ENCODE measurements around the gene CRTC2. TPM values are rescaled to one million over a fixed set of nuclear protein-coding genes. Genes with fewer than 3 reads are reported as not detected.
A peak's percentile ranks its signal among the peaks of the same experiment; 100 is the strongest.
"Not testable (repeated sequence)": the region's sequence is repeated elsewhere in the genome, so short reads cannot be mapped to it uniquely, and the experiment has no call there.

The CRTC2 gene, protein sequence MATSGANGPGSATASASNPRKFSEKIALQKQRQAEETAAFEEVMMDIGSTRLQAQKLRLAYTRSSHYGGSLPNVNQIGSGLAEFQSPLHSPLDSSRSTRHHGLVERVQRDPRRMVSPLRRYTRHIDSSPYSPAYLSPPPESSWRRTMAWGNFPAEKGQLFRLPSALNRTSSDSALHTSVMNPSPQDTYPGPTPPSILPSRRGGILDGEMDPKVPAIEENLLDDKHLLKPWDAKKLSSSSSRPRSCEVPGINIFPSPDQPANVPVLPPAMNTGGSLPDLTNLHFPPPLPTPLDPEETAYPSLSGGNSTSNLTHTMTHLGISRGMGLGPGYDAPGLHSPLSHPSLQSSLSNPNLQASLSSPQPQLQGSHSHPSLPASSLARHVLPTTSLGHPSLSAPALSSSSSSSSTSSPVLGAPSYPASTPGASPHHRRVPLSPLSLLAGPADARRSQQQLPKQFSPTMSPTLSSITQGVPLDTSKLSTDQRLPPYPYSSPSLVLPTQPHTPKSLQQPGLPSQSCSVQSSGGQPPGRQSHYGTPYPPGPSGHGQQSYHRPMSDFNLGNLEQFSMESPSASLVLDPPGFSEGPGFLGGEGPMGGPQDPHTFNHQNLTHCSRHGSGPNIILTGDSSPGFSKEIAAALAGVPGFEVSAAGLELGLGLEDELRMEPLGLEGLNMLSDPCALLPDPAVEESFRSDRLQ
- total RNA-seq (10 to 100 TPM; 14.6 to 25.6 (median 18.0) TPM), polyA plus RNA-seq (10 to 100 TPM; 19.2 to 50.5 TPM)
- long read RNA-seq, donor 1, partial matches to known transcripts, result 4 of 8 reads
- long read RNA-seq, donor 1, other reads (novel, unspliced or antisense), result 1 of 8 reads
- long read RNA-seq, donor 2, partial matches to known transcripts, result 5 of 7 reads
- long read RNA-seq, donor 2, other reads (novel, unspliced or antisense), result 2 of 7 reads
- long read RNA-seq, donor 3, partial matches to known transcripts, result 25 of 25 reads
- long read RNA-seq, donor 3, other reads (novel, unspliced or antisense), result 0 of 25 reads

DNA sequence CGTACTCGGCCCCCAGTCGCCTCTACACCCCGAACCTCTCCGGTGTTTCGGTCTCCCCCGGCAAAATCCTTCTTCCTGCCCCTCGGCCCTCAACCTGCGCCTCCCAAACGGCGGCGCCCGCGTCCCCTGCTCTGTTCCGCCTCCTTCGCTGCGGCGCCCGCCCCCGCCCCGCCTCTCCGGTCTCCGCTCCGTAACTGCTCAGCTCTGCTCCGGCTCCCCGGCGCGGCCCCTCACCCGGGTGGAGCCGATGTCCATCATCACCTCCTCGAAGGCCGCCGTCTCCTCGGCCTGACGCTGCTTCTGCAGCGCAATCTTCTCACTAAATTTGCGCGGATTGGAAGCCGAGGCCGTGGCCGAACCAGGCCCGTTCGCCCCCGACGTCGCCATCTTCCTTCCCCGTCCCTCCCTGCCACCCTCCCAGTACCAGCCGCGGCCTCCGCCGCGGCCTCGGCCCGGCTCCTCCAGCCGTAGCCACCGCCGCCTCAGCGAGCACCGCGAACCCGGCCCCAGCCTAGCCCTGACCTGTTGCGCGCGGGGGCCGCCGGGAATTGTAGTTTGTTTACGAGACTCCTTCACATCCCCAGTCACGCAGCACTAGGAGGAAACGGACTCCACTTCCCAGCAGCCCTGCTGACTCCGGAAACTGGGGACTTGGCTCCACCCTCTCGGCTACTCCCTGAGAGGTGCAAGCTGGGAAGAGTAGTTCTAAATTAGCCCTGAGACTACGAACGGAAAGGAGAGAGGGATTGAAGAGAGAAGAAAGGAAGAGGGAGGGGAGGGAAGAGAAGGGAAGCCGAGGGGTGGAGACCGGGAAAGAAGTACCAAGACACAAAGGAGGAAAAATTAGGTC, at the start of gene CRTC2:
Gene CRTC2, minus strand, starts transcription at position 502 of the 850 bp plus-strand sequence. Its CDS starts 115 bp downstream, at position 387.
- peaks cover 0 to 47% (median 19%) of the 10 kb centered on the region in 9 donors for H3K36me3 ChIP-seq
- H3K4me3 ChIP-seq, result peak within 1 kb of the TSS; percentile 71 to 99 (median 94)
- H3K4me1 ChIP-seq, result peaks cover 16 to 78% (median 58%) of the 10 kb centered on the region in 9 donors
- H3K9me3 ChIP-seq, result no peaks in the 10 kb centered on the region
- no peaks in the 10 kb centered on the region for H3K27me3 ChIP-seq
- DNase-seq (peak; percentile 97 to 99), ATAC-seq (peak; percentile 88 to 95 (median 90))
- 0 to 1% methylated on average over 73 to 74 of the region's 75 CpGs for WGBS, 2 donors
- H3K27ac ChIP-seq, result peak within 1 kb of the TSS; percentile 85 to 98 (median 94)
- intact Hi-C loops (cut with DNase I), result loop anchor here in 1 of 10 donors (10.0 kb wide), 1 partner anchor 164 kb away; no protein-coding TSS in a partner anchor
- TF ChIP-seq, protein P1, sequence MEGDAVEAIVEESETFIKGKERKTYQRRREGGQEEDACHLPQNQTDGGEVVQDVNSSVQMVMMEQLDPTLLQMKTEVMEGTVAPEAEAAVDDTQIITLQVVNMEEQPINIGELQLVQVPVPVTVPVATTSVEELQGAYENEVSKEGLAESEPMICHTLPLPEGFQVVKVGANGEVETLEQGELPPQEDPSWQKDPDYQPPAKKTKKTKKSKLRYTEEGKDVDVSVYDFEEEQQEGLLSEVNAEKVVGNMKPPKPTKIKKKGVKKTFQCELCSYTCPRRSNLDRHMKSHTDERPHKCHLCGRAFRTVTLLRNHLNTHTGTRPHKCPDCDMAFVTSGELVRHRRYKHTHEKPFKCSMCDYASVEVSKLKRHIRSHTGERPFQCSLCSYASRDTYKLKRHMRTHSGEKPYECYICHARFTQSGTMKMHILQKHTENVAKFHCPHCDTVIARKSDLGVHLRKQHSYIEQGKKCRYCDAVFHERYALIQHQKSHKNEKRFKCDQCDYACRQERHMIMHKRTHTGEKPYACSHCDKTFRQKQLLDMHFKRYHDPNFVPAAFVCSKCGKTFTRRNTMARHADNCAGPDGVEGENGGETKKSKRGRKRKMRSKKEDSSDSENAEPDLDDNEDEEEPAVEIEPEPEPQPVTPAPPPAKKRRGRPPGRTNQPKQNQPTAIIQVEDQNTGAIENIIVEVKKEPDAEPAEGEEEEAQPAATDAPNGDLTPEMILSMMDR (IDR thresholded peaks at IDR 0.05), result peak in 1 of 9 donors; percentile 25

DNA sequence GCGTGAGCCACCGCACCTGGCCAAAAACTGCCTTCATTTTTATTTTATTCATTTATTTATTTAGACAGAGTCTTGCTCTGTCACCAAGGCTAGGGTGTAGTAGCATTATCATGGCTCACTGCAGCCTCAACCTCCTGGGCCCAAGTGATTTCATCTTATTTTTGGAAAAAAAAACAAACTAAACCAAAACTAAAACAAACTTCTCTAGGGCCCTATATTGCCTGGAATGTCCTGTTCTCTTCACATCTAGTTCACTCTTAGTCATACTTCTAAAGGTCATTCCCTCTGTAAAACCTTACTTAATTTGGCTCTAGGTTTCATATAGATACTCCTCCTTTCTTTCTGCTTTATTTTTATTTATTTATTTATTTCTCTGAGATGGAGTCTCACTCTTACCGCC, 47.7 kb upstream of the CRTC2 start:
- H3K27me3 ChIP-seq, result no peaks in the 10 kb centered on the region
- H3K36me3 ChIP-seq, result no peaks in the 10 kb centered on the region
- DNase-seq, result no peak
- no peaks in the 10 kb centered on the region for H3K9me3 ChIP-seq
- TF ChIP-seq, protein P1 (IDR thresholded peaks at IDR 0.05), result no peak
- no peak for ATAC-seq
- no peak overlapping the region for H3K4me3 ChIP-seq
- H3K4me1 ChIP-seq, result no peaks in the 10 kb centered on the region
- intact Hi-C loops (cut with DNase I), result loop anchor here in 1 of 10 donors (10.0 kb wide), 1 partner anchor 259 kb away; no protein-coding TSS in a partner anchor
- 90 to 91% methylated on average over 3 of the region's 3 CpGs for WGBS, 2 donors
- no peak overlapping the region for H3K27ac ChIP-seq

DNA sequence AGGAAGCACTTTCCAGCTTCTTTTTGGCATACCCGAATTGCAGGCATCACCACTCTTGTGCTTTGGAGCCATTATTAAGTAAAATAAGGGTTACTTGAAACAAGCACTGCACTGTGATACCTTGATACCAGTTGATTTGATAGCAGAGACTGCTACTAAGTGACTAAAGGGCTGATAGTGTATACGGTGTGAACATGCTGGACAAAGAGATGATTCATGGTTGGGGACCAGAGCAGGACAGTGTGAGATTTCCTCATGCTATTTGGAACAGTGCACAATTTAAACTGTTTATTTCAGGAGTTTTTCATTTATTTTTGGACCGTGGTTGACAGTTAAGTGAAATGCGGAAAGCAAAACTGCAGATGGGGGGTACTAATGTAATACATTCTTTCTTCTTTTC, 42.0 kb upstream of the CRTC2 start:
- no peak for DNase-seq
- Histone ChIP-seq H3K27me3 (no peaks in the 10 kb centered on the region), H3K9me3 (no peaks in the 10 kb centered on the region), H3K4me1 (no peaks in the 10 kb centered on the region), H3K27ac (no peak overlapping the region), H3K36me3 (peaks cover 0 to 11% (median 0%) of the 10 kb centered on the region in 9 donors), H3K4me3 (no peak overlapping the region)
- intact Hi-C loops (cut with DNase I), result loop anchor here in 1 of 10 donors (10.0 kb wide), 1 partner anchor 264 kb away; no protein-coding TSS in a partner anchor
- TF ChIP-seq, protein P1 (IDR thresholded peaks at IDR 0.05), result no peak
- no peak for ATAC-seq
- WGBS, 2 donors, result 78 to 79% methylated on average over 4 of the region's 4 CpGs

DNA sequence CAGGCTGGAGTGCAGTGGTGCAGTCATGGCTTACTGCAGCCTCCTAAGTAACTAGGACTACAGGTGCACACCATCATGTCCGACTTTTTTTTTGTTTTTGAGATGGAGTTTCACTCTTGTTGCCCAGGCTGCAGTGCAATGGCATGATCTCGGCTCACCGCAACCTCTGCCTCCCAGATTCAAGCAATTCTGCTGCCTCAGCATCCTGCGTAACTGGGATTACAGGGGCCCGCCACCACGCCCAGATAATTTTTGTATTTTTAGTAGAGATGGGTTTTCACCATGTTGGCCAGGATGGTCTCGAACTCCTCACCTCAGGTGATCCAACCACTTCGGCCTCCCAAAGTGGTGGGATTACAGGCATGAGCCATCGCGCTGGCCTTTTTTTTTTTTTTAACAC, 38.5 kb upstream of the CRTC2 start:
- not testable (repeated sequence) for H3K4me3 ChIP-seq, DNase-seq, H3K27me3 ChIP-seq, H3K27ac ChIP-seq, H3K9me3 ChIP-seq, ATAC-seq
- 97 to 98% methylated on average over 10 of the region's 10 CpGs for WGBS, 2 donors
- H3K36me3 ChIP-seq, result peaks cover 0 to 46% (median 20%) of the 10 kb centered on the region in 9 donors
- intact Hi-C loops (cut with DNase I), result loop anchor here in 2 of 10 donors (10.0 kb wide), 3 partner anchors 188 to 278 kb away; partner anchors contain the start of gene HAX1 (in 1 of the 2)
- H3K4me1 ChIP-seq, result peaks cover 0 to 30% (median 21%) of the 10 kb centered on the region in 9 donors
